Measurements from ENCODE around the gene UTS2R.
"Not testable (repeated sequence)": the region's sequence is repeated elsewhere in the genome, so short reads cannot be mapped to it uniquely, and the experiment has no call there.

- not testable (repeated sequence) for TF ChIP-seq CTCF (IDR thresholded peaks at IDR 0.05; ENCODE audit: low read depth, low read length); EZH2phosphoT487 (IDR thresholded peaks at IDR 0.05; ENCODE audit: low read depth)
These were observed 1.5 kb downstream of the UTS2R start for GRCh38 chr17:82373072-82373452.
